NT2/D1 (cell line): ENCODE results near the gene BCORL1.

Experiments
- SUZ12 ChIP-seq: IDR thresholded peaks from 2 replicates; pipeline ENCODE4 v1.6.1; 2011; ENCODE audit not compliant: insufficient read length, insufficient read depth; ENCODE audit errors: extremely low read depth
- YY1 ChIP-seq: IDR thresholded peaks from 2 replicates; pipeline ENCODE4 v1.6.1; 2011; ENCODE audit not compliant: insufficient read length, insufficient read depth
- ZNF274 ChIP-seq: IDR thresholded peaks from 2 replicates; pipeline ENCODE4 v1.6.1; 2011; ENCODE audit warnings: mild to moderate bottlenecking, low read depth, low read length

GRCh38 chrX:129955682-129956081, 26.8 kb upstream of the BCORL1 start:
- no peak for TF ChIP-seq YY1
- TF ChIP-seq SUZ12: no peak
- no peak for TF ChIP-seq ZNF274
